Calu3 (cell line): ENCODE measurements around the gene RFLNA. TPM values are rescaled to one million over a fixed set of nuclear protein-coding genes. Genes with fewer than 3 reads are reported as not detected.

Experiments
- BruUV-seq: library from RNA; stranded (reverse); fragments of 400-500 nt; replicated peaks from 2 replicates; lab custom pipeline; 2021; lab: Mats Ljungman, UMichigan
- CTCF ChIA-PET: fragments of 300-600 bp; sonication (Branson Sonifier 250); formaldehyde crosslinking; loops from one replicate; lab custom pipeline; 2022; ENCODE audit warnings: antibody characterized with exemption; lab: Charles Lee
- DNase-seq: peaks from one replicate; pipeline ENCODE4 v3.0.0; 2022
- H3K27ac Mint-ChIP-seq: one replicate; pipeline ENCODE4 v1.8.0; 2022; ENCODE audit warnings: mixed read lengths; ENCODE audit not compliant: unreplicated experiment
- H3K27me3 Mint-ChIP-seq: one replicate; pipeline ENCODE4 v1.8.0; 2022; ENCODE audit warnings: mixed read lengths; ENCODE audit not compliant: unreplicated experiment
- H3K36me3 Mint-ChIP-seq: one replicate; pipeline ENCODE4 v1.8.0; 2022; ENCODE audit warnings: mild to moderate bottlenecking, moderate library complexity, mixed read lengths; ENCODE audit not compliant: insufficient read depth, unreplicated experiment
- H3K4me1 Mint-ChIP-seq: one replicate; pipeline ENCODE4 v1.8.0; 2022; ENCODE audit warnings: mild to moderate bottlenecking, low read depth, mixed read lengths; ENCODE audit not compliant: unreplicated experiment
- H3K4me3 Mint-ChIP-seq: one replicate; pipeline ENCODE4 v1.8.0; 2022; ENCODE audit warnings: mild to moderate bottlenecking, low read depth, moderate library complexity, mixed read lengths; ENCODE audit not compliant: unreplicated experiment
- H3K9me3 Mint-ChIP-seq: one replicate; pipeline ENCODE4 v1.8.0; 2022; ENCODE audit warnings: low read depth, mixed read lengths; ENCODE audit not compliant: unreplicated experiment
- CTCF ChIP-seq: fragments of 200-600 bp; IDR thresholded peaks from one replicate; pipeline ENCODE4 v1.8.0; 2022; ENCODE audit warnings: antibody characterized with exemption; ENCODE audit not compliant: unreplicated experiment
- intact Hi-C: fragments of 100-400 bp; cut with micrococcal nuclease; formaldehyde crosslinking; loops from one replicate; pipeline ENCODE4 v1.10.0; 2022; ENCODE audit not compliant: unreplicated experiment
- total RNA-seq: library from RNA; stranded (reverse); gene quantifications from 2 replicates; pipeline ENCODE4 v1.2.3, GENCODE V29; 2022

The RFLNA gene
- total RNA-seq, 1 experiment from 2014 or later, result not detected

DNA sequence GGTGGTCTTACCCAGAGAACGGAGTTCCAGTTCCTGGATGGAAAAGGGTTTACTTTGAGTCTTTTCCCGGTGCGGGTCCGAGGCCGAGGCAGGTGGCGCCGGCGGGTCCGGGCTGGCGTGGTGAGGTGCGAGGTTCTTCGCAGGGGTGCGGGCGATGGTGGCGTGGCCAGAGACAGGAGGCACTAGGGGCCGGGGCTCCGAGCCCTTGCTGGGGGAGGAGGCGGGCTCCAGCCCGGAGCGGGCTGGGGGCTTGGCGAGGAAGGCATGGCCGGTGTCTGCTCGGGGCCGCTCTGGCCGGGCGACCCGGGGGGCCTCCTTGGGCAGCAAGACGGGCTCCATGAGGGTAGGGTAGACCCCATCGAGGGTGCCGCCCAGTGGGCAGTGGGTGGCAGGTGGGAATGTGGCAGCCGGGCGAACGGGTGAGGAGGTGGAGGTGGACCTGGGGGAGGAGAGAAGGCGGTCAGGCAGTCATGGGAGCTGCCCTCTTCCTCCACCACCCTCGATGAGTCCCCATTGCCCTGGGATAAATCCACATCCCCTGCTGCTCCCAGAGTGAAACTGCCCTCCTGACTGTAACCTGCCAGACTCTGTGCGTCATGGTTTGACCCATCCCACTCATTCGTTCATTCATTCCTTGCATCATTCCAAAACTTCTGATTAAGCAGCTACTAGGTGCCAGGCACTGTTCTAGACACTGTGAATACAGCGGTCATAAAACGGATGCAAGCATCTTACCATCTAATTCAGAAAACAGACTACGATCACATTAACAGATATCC, 42.0 kb downstream of the RFLNA start:
- BruUV-seq, result no TSS peak
- Mint-ChIP-seq H3K4me3 (no peak overlapping the region), H3K4me1 (no peaks in the 10 kb centered on the region), H3K36me3 (peaks cover 86% of the 10 kb centered on the region), H3K27ac (no peak overlapping the region), H3K27me3 (no peaks in the 10 kb centered on the region), H3K9me3 (no peaks in the 10 kb centered on the region)
- DNase-seq, result no peak
- TF ChIP-seq CTCF, result no peak
- CTCF ChIA-PET, result no interaction called here
- intact Hi-C loops, result no loop called here

DNA sequence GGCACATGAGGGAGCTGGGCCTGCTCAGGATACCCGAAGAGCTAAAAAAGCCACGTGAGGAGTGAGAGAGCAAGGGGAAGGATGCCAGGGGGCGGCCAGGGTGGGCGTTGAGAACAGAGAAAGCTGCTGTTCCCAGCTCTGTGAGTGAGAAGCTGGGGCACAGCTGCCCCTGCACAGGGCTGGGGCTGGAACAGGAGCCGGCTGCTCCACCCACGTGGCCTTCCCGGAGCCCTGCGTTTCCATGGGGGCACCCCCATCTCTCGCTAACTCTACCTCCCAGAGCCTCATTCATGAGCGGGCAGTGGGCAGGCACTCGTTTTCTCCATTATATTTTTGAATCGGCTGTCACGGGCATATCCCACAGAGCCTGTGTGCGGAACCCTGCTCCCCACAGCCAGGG, 42.7 kb downstream of the RFLNA start:
- CTCF ChIA-PET, result no interaction called here
- no peaks in the 10 kb centered on the region for H3K27me3 Mint-ChIP-seq
- intact Hi-C loops, result no loop called here
- H3K36me3 Mint-ChIP-seq, result peaks cover 86% of the 10 kb centered on the region
- no peaks in the 10 kb centered on the region for H3K4me1 Mint-ChIP-seq
- no peaks in the 10 kb centered on the region for H3K9me3 Mint-ChIP-seq
- no TSS peak for BruUV-seq
- no peak for TF ChIP-seq CTCF
- H3K4me3 Mint-ChIP-seq, result no peak overlapping the region
- no peak overlapping the region for H3K27ac Mint-ChIP-seq
- DNase-seq, result no peak

GRCh38 chr12:124338448-124338847, 43.6 kb downstream of the RFLNA start:
- DNase-seq, result no peak
- H3K36me3 Mint-ChIP-seq, result peaks cover 88% of the 10 kb centered on the region
- CTCF ChIA-PET, result no interaction called here
- TF ChIP-seq CTCF, result no peak
- no peaks in the 10 kb centered on the region for H3K27me3 Mint-ChIP-seq
- H3K4me1 Mint-ChIP-seq, result no peaks in the 10 kb centered on the region
- no peak overlapping the region for H3K4me3 Mint-ChIP-seq
- H3K27ac Mint-ChIP-seq, result no peak overlapping the region
- no TSS peak for BruUV-seq
- H3K9me3 Mint-ChIP-seq, result no peaks in the 10 kb centered on the region
- intact Hi-C loops, result no loop called here

GRCh38 chr12:124338876-124339603, 44.1 kb downstream of the RFLNA start:
- no peak for DNase-seq
- Mint-ChIP-seq H3K27ac (no peak overlapping the region), H3K27me3 (no peaks in the 10 kb centered on the region), H3K4me1 (no peaks in the 10 kb centered on the region), H3K4me3 (no peak overlapping the region), H3K36me3 (peaks cover 89% of the 10 kb centered on the region), H3K9me3 (no peaks in the 10 kb centered on the region)
- no TSS peak for BruUV-seq
- no peak for TF ChIP-seq CTCF
- CTCF ChIA-PET, result interaction anchor here (0.6 kb wide), 1 partner anchor 9 kb away, joined by 8 read pairs; no protein-coding TSS in a partner anchor
- intact Hi-C loops, result no loop called here
